Stomach (tissue), 4 donors: ENCODE data around the gene TOP2A.
A peak's percentile ranks its signal among the peaks of the same experiment; 100 is the strongest.

Experiments used
- EP300 ChIP-seq: sonication (generic); formaldehyde crosslinking; IDR thresholded peaks from one replicate; pipeline ENCODE4 v1.6.1; 2017; ENCODE audit warnings: antibody characterized with exemption
- POLR2AphosphoS5 ChIP-seq, 3 donors: sonication (generic); formaldehyde crosslinking; IDR thresholded peaks; one replicate each; pipeline ENCODE4 v1.6.1; 2016; ENCODE audit warnings: antibody characterized with exemption in 3 of 3
- TF ChIP-seq, protein P1 (sequence below), 7 experiments: fragments of 450-650 bp in 4 of 7; fragments of 200-600 bp in 3 of 7; sonication (generic) in 3 of 7; IDR thresholded peaks; one replicate each; pipeline ENCODE4 v1.5.1; 2016 to 2019; ENCODE audit warnings: antibody characterized with exemption in 7 of 7, control low read depth in 2 of 7, mild to moderate bottlenecking in 1 of 7

DNA sequence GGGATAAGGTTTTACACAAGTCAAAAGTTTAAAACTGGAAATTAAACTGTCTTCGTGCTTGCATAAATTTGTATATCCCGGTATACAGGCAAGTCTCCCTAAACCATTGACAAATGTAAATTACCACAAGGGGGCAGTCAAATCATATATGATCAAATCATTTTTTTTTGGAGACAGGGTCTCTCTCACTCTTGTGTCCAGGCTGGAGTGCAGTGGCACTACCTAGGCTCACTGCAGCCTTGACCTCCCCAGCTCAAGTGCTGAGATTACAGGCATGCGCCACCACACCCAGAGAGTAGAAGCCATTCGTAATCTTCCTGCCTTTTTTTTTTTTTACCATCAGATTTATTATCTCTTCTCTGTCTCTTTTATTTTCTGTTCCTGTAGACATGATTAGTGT is 18.5 kb downstream of the TOP2A start:
- TF ChIP-seq POLR2AphosphoS5 (IDR thresholded peaks at IDR 0.05), result no peak
- TF ChIP-seq, protein P1, sequence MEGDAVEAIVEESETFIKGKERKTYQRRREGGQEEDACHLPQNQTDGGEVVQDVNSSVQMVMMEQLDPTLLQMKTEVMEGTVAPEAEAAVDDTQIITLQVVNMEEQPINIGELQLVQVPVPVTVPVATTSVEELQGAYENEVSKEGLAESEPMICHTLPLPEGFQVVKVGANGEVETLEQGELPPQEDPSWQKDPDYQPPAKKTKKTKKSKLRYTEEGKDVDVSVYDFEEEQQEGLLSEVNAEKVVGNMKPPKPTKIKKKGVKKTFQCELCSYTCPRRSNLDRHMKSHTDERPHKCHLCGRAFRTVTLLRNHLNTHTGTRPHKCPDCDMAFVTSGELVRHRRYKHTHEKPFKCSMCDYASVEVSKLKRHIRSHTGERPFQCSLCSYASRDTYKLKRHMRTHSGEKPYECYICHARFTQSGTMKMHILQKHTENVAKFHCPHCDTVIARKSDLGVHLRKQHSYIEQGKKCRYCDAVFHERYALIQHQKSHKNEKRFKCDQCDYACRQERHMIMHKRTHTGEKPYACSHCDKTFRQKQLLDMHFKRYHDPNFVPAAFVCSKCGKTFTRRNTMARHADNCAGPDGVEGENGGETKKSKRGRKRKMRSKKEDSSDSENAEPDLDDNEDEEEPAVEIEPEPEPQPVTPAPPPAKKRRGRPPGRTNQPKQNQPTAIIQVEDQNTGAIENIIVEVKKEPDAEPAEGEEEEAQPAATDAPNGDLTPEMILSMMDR (IDR thresholded peaks at IDR 0.05), result peak in 4 of 7 experiments; percentile 39 to 65 (median 52)
- TF ChIP-seq EP300, result no peak
